Right atrium auricular region (tissue), 2 donors: ENCODE results near the gene AASS. TPM values are rescaled to one million over a fixed set of nuclear protein-coding genes. Genes with fewer than 3 reads are reported as not detected.

Experiments used
- DNase-seq: peaks from one replicate; pipeline ENCODE4 v3.0.0-alpha.2; 2019; ENCODE audit warnings: low spot score
- H3K27ac ChIP-seq, 2 donors: fragments of 200-600 bp; sonication (generic); 1 replicate in 1 of 2; 2 replicates in 1 of 2; pipeline ENCODE4 v1.5.1; 2016 to 2019
- H3K27me3 ChIP-seq, 2 donors: fragments of 200-600 bp; sonication (generic); one replicate each; pipeline versions ENCODE4 v1.5.1 to v1.6.0; 2017 to 2019
- H3K36me3 ChIP-seq: fragments of 200-600 bp; sonication (generic); one replicate; pipeline ENCODE4 v1.5.1; 2016
- H3K4me1 ChIP-seq, 2 donors: fragments of 200-600 bp; sonication (generic); one replicate each; pipeline versions ENCODE4 v1.5.1 to v1.6.0; 2017 to 2019
- H3K4me3 ChIP-seq, 2 donors: fragments of 200-600 bp; sonication (generic); 1 replicate in 1 of 2; 2 replicates in 1 of 2; pipeline ENCODE4 v1.5.1; 2017 to 2019; ENCODE audit warnings: mild to moderate bottlenecking in 1 of 2, moderate library complexity in 1 of 2
- H3K9me3 ChIP-seq, 2 donors: fragments of 200-600 bp; sonication (generic); one replicate each; pipeline ENCODE4 v1.5.1; 2019
- CTCF ChIP-seq, 2 donors: fragments of 200-600 bp; sonication (generic); IDR thresholded peaks; one replicate each; pipeline ENCODE4 v1.5.1; 2019; ENCODE audit warnings: antibody characterized with exemption in 2 of 2
- total RNA-seq, 2 donors: library from RNA; depleted of rRNA; stranded (reverse); fragments of >200 nt; gene quantifications; one replicate each; pipeline ENCODE4 v1.1.0, GENCODE V29; 2016

AASS gene
- total RNA-seq, 2 donors from 2014 or later: 18.0 to 27.4 TPM

- Histone ChIP-seq H3K27ac (no peak overlapping the region), H3K9me3 (no peaks in the 10 kb centered on the region), H3K36me3 (no peaks in the 10 kb centered on the region), H3K4me3 (no peak overlapping the region), H3K27me3 (no peaks in the 10 kb centered on the region), H3K4me1 (no peaks in the 10 kb centered on the region)
- TF ChIP-seq CTCF (IDR thresholded peaks at IDR 0.05): no peak
- no peak for DNase-seq
These were observed 105.9 kb downstream of the AASS start for GRCh38 chr7:122038134-122038533.

- H3K9me3 ChIP-seq: no peaks in the 10 kb centered on the region
- H3K27me3 ChIP-seq: no peaks in the 10 kb centered on the region
- H3K4me3 ChIP-seq: no peak overlapping the region
- DNase-seq: no peak
- H3K4me1 ChIP-seq: no peaks in the 10 kb centered on the region
- H3K27ac ChIP-seq: no peak overlapping the region
- no peaks in the 10 kb centered on the region for H3K36me3 ChIP-seq
- TF ChIP-seq CTCF (IDR thresholded peaks at IDR 0.05): no peak
These were observed 108.2 kb downstream of the AASS start for GRCh38 chr7:122035876-122036275.

- Histone ChIP-seq H3K27me3 (no peaks in the 10 kb centered on the region), H3K4me3 (no peak overlapping the region), H3K9me3 (no peaks in the 10 kb centered on the region), H3K4me1 (no peaks in the 10 kb centered on the region), H3K36me3 (no peaks in the 10 kb centered on the region), H3K27ac (no peak overlapping the region)
- DNase-seq: no peak
- TF ChIP-seq CTCF (IDR thresholded peaks at IDR 0.05): no peak
These were observed 110.4 kb downstream of the AASS start for GRCh38 chr7:122033641-122034040.

- Histone ChIP-seq H3K27ac (no peak overlapping the region), H3K36me3 (no peaks in the 10 kb centered on the region), H3K9me3 (no peaks in the 10 kb centered on the region), H3K4me1 (no peaks in the 10 kb centered on the region), H3K27me3 (no peaks in the 10 kb centered on the region), H3K4me3 (no peak overlapping the region)
- no peak for TF ChIP-seq CTCF (IDR thresholded peaks at IDR 0.05)
- no peak for DNase-seq
These were observed 117.0 kb downstream of the AASS start for GRCh38 chr7:122027058-122027457.

Other genes with a start within 250 kb of the AASS start
- not detected for gene FEZF1, start 160.5 kb upstream of the AASS start, total RNA-seq